ENCODE measurements around the gene LBX1. TPM values are rescaled to one million over a fixed set of nuclear protein-coding genes. Genes with fewer than 3 reads are reported as not detected.

The LBX1 gene
- total and polyA plus RNA-seq, 2 donors (not counting 1 experiment from before 2014, with no cell fraction given): not detected

DNA sequence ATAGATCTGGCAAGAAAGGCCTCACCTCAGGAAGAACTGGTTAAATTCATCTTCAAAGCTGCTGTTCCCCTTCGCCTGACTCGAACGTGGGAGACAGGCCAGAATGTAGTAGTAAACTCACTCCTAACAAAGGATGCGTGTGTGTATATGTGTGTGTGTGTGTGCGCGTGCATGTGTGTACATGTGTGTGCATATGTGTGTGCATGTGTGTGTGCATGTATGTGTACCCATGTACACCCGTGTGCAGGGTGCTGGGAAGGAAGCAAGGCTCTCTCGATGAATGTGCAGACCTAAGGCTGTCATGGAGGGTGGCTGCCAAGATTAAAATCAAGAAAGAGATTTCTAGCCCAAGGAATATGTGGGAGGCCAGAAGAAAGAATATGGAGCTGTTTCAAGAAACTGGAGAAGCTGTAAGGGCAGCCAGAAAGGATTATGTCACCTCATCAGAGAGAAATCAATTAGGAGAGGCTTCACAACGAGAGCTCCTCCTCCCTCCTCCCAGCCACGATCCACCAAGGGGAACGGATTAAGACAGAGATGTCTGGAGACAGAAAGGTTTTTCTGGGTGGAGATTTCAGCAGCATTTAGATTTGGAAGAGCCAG lies 34.0 kb upstream of the LBX1 start:
- peaks cover 0 to 20% (median 5%) of the 10 kb centered on the region in 4 experiments for H3K27me3 ChIP-seq (replicated peaks in 1 of 4; ENCODE audit: control extremely low read depth in 1 of 4, control insufficient read depth in 3 of 4, insufficient read depth in 4 of 4, low read length in 3 of 4)
- no peak overlapping the region for H3K4me2 ChIP-seq (replicated peaks; ENCODE audit: low read depth, low read length, poor library complexity, severe bottlenecking)
- H3K4me3 ChIP-seq (ENCODE audit: control extremely low read depth in 1 of 5, extremely low read depth in 1 of 5, insufficient read depth in 1 of 5, low read depth in 2 of 5, low read length in 4 of 5): no peak overlapping the region
- peaks cover 0 to 9% (median 2%) of the 10 kb centered on the region in 3 donors for H3K9me3 ChIP-seq (ENCODE audit: control extremely low read depth in 1 of 3, control insufficient read depth in 2 of 3, insufficient read depth in 1 of 3, low read length in 2 of 3)
- H4K20me1 ChIP-seq (ENCODE audit: control insufficient read depth, insufficient read depth, low read length, poor library complexity, severe bottlenecking): no peaks in the 10 kb centered on the region
- no peaks in the 10 kb centered on the region for H3K36me3 ChIP-seq (replicated peaks in 1 of 2; ENCODE audit: control extremely low read depth in 1 of 2, control insufficient read depth in 1 of 2, extremely low read depth in 1 of 2, insufficient read depth in 2 of 2, low read length in 1 of 2)
- intact Hi-C loops (cut with micrococcal nuclease): no loop called here
- Mint-ChIP-seq H3K4me1 (no peaks in the 10 kb centered on the region), H3K27me3 (peaks cover 37% of the 10 kb centered on the region), H3K4me3 (no peak overlapping the region), H3K9me3 (ENCODE audit: insufficient read depth) (no peaks in the 10 kb centered on the region), H3K27ac (no peak overlapping the region)
- DNase-seq (no peak), ATAC-seq (ENCODE audit: low read depth) (no peak)
- CTCF ChIA-PET: interaction anchor here (1.5 to 1.7 kb wide), 2 partner anchors 24 to 27 kb away, joined by 4 to 6 read pairs; no protein-coding TSS in a partner anchor
- no peak overlapping the region for H3K27ac ChIP-seq (ENCODE audit: low read length in 2 of 2)
- no peak overlapping the region for H2AFZ ChIP-seq (ENCODE audit: insufficient read depth, low read depth, low read length, poor library complexity, severe bottlenecking)
- H3K4me1 ChIP-seq (ENCODE audit: control insufficient read depth in 2 of 2, insufficient read depth in 2 of 2, low read length in 2 of 2): no peaks in the 10 kb centered on the region
- H3K9ac ChIP-seq (ENCODE audit: low read length): no peak overlapping the region
- POLR2A ChIA-PET: no interaction called here
- no peaks in the 10 kb centered on the region for H3K79me2 ChIP-seq (ENCODE audit: control insufficient read depth, insufficient read depth, low read length)
- WGBS (ENCODE audit: insufficient coverage): 93% methylated on average over 5 of the region's 11 CpGs
- no peak for TF ChIP-seq EZH2 (IDR thresholded peaks at IDR 0.05; ENCODE audit: borderline replicate concordance, insufficient read depth, low read depth, low read length, poor library complexity, severe bottlenecking)
- TF ChIP-seq, protein P1, sequence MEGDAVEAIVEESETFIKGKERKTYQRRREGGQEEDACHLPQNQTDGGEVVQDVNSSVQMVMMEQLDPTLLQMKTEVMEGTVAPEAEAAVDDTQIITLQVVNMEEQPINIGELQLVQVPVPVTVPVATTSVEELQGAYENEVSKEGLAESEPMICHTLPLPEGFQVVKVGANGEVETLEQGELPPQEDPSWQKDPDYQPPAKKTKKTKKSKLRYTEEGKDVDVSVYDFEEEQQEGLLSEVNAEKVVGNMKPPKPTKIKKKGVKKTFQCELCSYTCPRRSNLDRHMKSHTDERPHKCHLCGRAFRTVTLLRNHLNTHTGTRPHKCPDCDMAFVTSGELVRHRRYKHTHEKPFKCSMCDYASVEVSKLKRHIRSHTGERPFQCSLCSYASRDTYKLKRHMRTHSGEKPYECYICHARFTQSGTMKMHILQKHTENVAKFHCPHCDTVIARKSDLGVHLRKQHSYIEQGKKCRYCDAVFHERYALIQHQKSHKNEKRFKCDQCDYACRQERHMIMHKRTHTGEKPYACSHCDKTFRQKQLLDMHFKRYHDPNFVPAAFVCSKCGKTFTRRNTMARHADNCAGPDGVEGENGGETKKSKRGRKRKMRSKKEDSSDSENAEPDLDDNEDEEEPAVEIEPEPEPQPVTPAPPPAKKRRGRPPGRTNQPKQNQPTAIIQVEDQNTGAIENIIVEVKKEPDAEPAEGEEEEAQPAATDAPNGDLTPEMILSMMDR (IDR thresholded peaks at IDR 0.05): no peak

DNA sequence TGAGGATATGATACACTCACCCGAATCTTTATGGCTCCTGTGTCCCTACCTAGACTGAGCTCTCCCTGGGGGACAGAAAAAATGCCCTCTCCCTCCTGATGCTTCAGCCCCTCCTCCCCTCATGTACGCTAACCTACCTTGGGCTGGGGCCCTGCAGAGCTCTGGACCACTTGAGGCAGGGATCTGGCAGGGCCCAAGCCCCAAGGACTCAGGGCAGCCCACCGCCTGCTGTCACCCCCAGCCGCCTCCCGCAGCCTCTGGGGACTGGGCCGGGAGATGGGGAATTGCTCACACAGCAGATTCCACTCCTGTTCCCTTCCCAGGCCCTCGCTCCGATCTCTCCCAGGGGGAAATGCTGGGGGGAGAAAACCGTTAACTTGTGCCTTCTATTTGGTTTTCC lies 32.9 kb upstream of the LBX1 start:
- DNase-seq (no peak), ATAC-seq (ENCODE audit: low read depth) (no peak)
- H2AFZ ChIP-seq (ENCODE audit: insufficient read depth, low read depth, low read length, poor library complexity, severe bottlenecking): no peak overlapping the region
- no peak overlapping the region for H3K9ac ChIP-seq (ENCODE audit: low read length)
- ChIA-PET CTCF (no interaction called here), POLR2A (no interaction called here)
- H4K20me1 ChIP-seq (ENCODE audit: control insufficient read depth, insufficient read depth, low read length, poor library complexity, severe bottlenecking): no peaks in the 10 kb centered on the region
- Mint-ChIP-seq H3K9me3 (ENCODE audit: insufficient read depth) (peaks cover 4% of the 10 kb centered on the region), H3K4me1 (no peaks in the 10 kb centered on the region), H3K4me3 (no peak overlapping the region), H3K27ac (no peak overlapping the region), H3K27me3 (peaks cover 35% of the 10 kb centered on the region)
- no peaks in the 10 kb centered on the region for H3K79me2 ChIP-seq (ENCODE audit: control insufficient read depth, insufficient read depth, low read length)
- no peak for TF ChIP-seq EZH2 (IDR thresholded peaks at IDR 0.05; ENCODE audit: borderline replicate concordance, insufficient read depth, low read depth, low read length, poor library complexity, severe bottlenecking)
- TF ChIP-seq, protein P1 (IDR thresholded peaks at IDR 0.05): no peak
- H3K27me3 ChIP-seq (replicated peaks in 1 of 4; ENCODE audit: control extremely low read depth in 1 of 4, control insufficient read depth in 3 of 4, insufficient read depth in 4 of 4, low read length in 3 of 4): peaks cover 0 to 20% (median 5%) of the 10 kb centered on the region in 4 experiments
- WGBS (ENCODE audit: insufficient coverage): 100% methylated on average over 2 of the region's 9 CpGs
- no peak overlapping the region for H3K4me3 ChIP-seq (ENCODE audit: control extremely low read depth in 1 of 5, extremely low read depth in 1 of 5, insufficient read depth in 1 of 5, low read depth in 2 of 5, low read length in 4 of 5)
- no peaks in the 10 kb centered on the region for H3K4me1 ChIP-seq (ENCODE audit: control insufficient read depth in 2 of 2, insufficient read depth in 2 of 2, low read length in 2 of 2)
- H3K4me2 ChIP-seq (replicated peaks; ENCODE audit: low read depth, low read length, poor library complexity, severe bottlenecking): no peak overlapping the region
- no peak overlapping the region for H3K27ac ChIP-seq (ENCODE audit: low read length in 2 of 2)
- intact Hi-C loops (cut with micrococcal nuclease): no loop called here
- no peaks in the 10 kb centered on the region for H3K36me3 ChIP-seq (replicated peaks in 1 of 2; ENCODE audit: control extremely low read depth in 1 of 2, control insufficient read depth in 1 of 2, extremely low read depth in 1 of 2, insufficient read depth in 2 of 2, low read length in 1 of 2)
- peaks cover 0 to 17% (median 6%) of the 10 kb centered on the region in 3 donors for H3K9me3 ChIP-seq (ENCODE audit: control extremely low read depth in 1 of 3, control insufficient read depth in 2 of 3, insufficient read depth in 1 of 3, low read length in 2 of 3)
